Muscle layer of duodenum (tissue), 2 donors: ENCODE measurements around the gene DMRTB1.

Source experiments
- H3K27ac ChIP-seq: one replicate; pipeline ENCODE4 v1.7.0; 2013; ENCODE audit warnings: mild to moderate bottlenecking, low read length
- H3K27me3 ChIP-seq: one replicate; pipeline ENCODE4 v1.7.0; 2013; ENCODE audit warnings: low read depth, mild to moderate bottlenecking, control low read depth, low read length
- H3K36me3 ChIP-seq, 2 donors: one replicate each; pipeline ENCODE4 v1.7.0; 2013; ENCODE audit warnings: low read length in 2 of 2, control low read depth in 1 of 2, mild to moderate bottlenecking in 1 of 2; ENCODE audit not compliant: insufficient read depth in 2 of 2, control insufficient read depth in 1 of 2
- H3K4me1 ChIP-seq, 2 donors: one replicate each; pipeline ENCODE4 v1.7.0; 2013; ENCODE audit warnings: low read length in 2 of 2, mild to moderate bottlenecking in 2 of 2, control low read depth in 1 of 2, moderate library complexity in 1 of 2; ENCODE audit not compliant: insufficient read depth in 2 of 2, control insufficient read depth in 1 of 2
- H3K4me3 ChIP-seq, 2 donors: one replicate each; pipeline ENCODE4 v1.7.0; 2013; ENCODE audit warnings: low read length in 2 of 2, low read depth in 1 of 2, mild to moderate bottlenecking in 1 of 2
- H3K9me3 ChIP-seq, 2 donors: one replicate each; pipeline ENCODE4 v1.7.0; 2013; ENCODE audit warnings: low read length in 2 of 2, control low read depth in 1 of 2, mild to moderate bottlenecking in 1 of 2; ENCODE audit not compliant: control insufficient read depth in 1 of 2
- donor health status: healthy.

Gene DMRTB1

GRCh38 chr1:53438427-53439336 lies 20.5 kb upstream of the DMRTB1 start:
- H3K27me3 ChIP-seq: no peaks in the 10 kb centered on the region
- no peak overlapping the region for H3K4me3 ChIP-seq
- no peaks in the 10 kb centered on the region for H3K9me3 ChIP-seq

DNA sequence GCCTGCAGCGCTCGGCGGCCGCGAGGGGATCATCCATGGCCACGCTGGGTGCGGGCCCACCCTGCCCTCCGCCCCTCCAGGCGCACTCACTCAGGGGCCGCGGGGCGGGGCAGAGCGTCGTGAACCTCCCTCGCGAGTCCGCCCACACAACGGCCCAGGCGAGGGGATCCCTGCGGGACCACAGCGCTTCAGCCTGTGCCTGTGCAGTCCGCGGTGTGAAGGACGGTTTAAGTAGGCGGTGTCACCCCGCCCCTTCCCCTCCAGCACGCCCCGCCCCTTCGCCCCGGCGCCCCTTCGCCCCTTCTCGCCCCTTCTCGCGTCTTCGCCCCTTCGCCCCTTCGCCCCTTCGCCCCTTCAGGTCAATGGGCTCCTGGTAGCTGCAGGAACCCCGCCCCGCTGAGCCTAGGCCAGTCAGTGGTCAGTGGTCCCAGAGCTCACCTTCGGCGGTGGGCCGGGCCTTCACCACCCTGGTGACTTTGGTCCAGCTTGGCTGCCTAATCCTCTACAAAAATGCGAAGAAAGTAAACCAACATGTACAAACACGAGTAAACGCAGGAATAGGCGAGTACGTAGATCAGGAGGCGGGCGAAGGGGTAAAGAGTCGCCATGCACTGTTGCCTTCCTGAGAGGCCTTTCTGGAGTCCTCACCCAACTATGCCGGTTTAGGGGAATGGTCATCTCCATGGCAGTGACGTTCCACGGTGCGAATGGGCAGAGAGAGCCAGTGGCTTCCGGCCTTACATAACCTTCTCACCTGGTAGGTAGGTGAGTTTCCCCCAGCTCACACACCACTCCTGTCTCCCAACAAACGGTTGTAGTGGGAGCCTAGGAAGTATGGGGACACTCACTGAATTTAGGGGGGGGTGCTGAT lies 19.6 kb upstream of the DMRTB1 start:
- no peaks in the 10 kb centered on the region for H3K4me1 ChIP-seq
- H3K27ac ChIP-seq: no peak overlapping the region
- H3K27me3 ChIP-seq: no peaks in the 10 kb centered on the region
- no peak overlapping the region for H3K4me3 ChIP-seq
- no peaks in the 10 kb centered on the region for H3K9me3 ChIP-seq
- no peaks in the 10 kb centered on the region for H3K36me3 ChIP-seq

More at GRCh38 chr1:53438427-53439336, 20.5 kb upstream of the DMRTB1 start:
- Histone ChIP-seq H3K4me1 (no peaks in the 10 kb centered on the region), H3K36me3 (no peaks in the 10 kb centered on the region), H3K27ac (no peak overlapping the region)

- Histone ChIP-seq H3K36me3 (no peaks in the 10 kb centered on the region), H3K27me3 (no peaks in the 10 kb centered on the region), H3K9me3 (no peaks in the 10 kb centered on the region), H3K27ac (no peak overlapping the region), H3K4me1 (no peaks in the 10 kb centered on the region), H3K4me3 (no peak overlapping the region)
These were observed 18.6 kb upstream of the DMRTB1 start for GRCh38 chr1:53440633-53441032.

DNA sequence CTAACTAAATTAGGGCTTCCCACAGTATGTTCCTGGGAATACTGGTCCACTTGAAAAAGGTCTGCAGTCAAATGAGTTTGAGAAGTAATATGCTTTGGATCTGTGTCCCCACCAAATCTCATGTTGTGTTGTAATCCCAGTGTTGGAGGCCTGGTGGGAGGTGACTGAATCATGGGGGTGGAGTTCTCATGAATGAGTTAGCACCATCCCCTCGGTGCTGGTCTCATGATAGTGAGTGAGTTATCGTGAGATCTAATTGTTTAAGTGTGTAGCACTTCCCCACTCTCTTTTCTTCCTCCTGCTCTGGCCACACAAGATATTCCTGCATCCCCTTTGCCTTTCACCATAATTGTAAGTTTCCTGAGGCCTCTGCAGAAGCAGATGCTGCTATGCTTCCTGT lies 16.9 kb upstream of the DMRTB1 start:
- no peaks in the 10 kb centered on the region for H3K4me1 ChIP-seq
- no peaks in the 10 kb centered on the region for H3K27me3 ChIP-seq
- no peaks in the 10 kb centered on the region for H3K9me3 ChIP-seq
- no peak overlapping the region for H3K4me3 ChIP-seq
- H3K27ac ChIP-seq: no peak overlapping the region
- H3K36me3 ChIP-seq: no peaks in the 10 kb centered on the region

- H3K36me3 ChIP-seq: no peaks in the 10 kb centered on the region
These were observed 13.1 kb upstream of the DMRTB1 start for GRCh38 chr1:53446051-53446450.

GRCh38 chr1:53447413-53447812 lies 11.8 kb upstream of the DMRTB1 start:
- Histone ChIP-seq H3K27ac (no peak overlapping the region), H3K27me3 (no peaks in the 10 kb centered on the region), H3K4me3 (no peak overlapping the region), H3K36me3 (no peaks in the 10 kb centered on the region), H3K4me1 (no peaks in the 10 kb centered on the region), H3K9me3 (no peaks in the 10 kb centered on the region)

More at GRCh38 chr1:53446051-53446450, 13.1 kb upstream of the DMRTB1 start:
- Histone ChIP-seq H3K4me3 (no peak overlapping the region), H3K9me3 (no peaks in the 10 kb centered on the region), H3K27me3 (no peaks in the 10 kb centered on the region), H3K4me1 (no peaks in the 10 kb centered on the region), H3K27ac (no peak overlapping the region)

GRCh38 chr1:53448241-53448841 lies 10.9 kb upstream of the DMRTB1 start:
- no peak overlapping the region for H3K4me3 ChIP-seq
- H3K4me1 ChIP-seq: no peaks in the 10 kb centered on the region
- H3K36me3 ChIP-seq: no peaks in the 10 kb centered on the region
- no peak overlapping the region for H3K27ac ChIP-seq
- no peaks in the 10 kb centered on the region for H3K27me3 ChIP-seq
- no peaks in the 10 kb centered on the region for H3K9me3 ChIP-seq

- Histone ChIP-seq H3K27ac (no peak overlapping the region), H3K36me3 (no peaks in the 10 kb centered on the region), H3K4me3 (no peak overlapping the region), H3K4me1 (no peaks in the 10 kb centered on the region), H3K27me3 (no peaks in the 10 kb centered on the region), H3K9me3 (no peaks in the 10 kb centered on the region)
These were observed 10.2 kb upstream of the DMRTB1 start for GRCh38 chr1:53449021-53449420.

- Histone ChIP-seq H3K4me3 (no peak overlapping the region), H3K27me3 (no peaks in the 10 kb centered on the region), H3K36me3 (no peaks in the 10 kb centered on the region), H3K4me1 (no peaks in the 10 kb centered on the region), H3K9me3 (no peaks in the 10 kb centered on the region), H3K27ac (no peak overlapping the region)
These were observed 9.5 kb upstream of the DMRTB1 start for GRCh38 chr1:53449693-53450092.

DNA sequence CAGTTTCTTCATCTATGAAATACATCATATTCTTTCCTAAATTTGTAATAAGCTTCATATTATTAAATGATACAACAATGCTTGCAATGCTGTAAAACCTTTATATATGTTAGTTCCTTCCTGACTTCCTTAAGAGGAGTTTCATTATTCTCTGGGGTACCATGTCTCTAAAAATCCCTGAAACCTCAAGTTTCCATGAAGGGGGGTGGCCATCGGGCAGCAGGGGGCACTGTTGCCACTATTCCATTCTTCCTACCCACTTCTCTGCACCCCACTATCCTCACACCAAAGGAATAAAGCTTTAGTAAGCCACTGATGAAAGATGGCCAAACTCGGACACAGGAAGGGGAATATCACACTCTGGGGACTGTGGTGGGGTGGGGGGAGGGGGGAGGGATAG lies 9.0 kb upstream of the DMRTB1 start:
- Histone ChIP-seq H3K36me3 (no peaks in the 10 kb centered on the region), H3K4me3 (no peak overlapping the region), H3K9me3 (no peaks in the 10 kb centered on the region), H3K4me1 (no peaks in the 10 kb centered on the region), H3K27ac (no peak overlapping the region), H3K27me3 (no peaks in the 10 kb centered on the region)

DNA sequence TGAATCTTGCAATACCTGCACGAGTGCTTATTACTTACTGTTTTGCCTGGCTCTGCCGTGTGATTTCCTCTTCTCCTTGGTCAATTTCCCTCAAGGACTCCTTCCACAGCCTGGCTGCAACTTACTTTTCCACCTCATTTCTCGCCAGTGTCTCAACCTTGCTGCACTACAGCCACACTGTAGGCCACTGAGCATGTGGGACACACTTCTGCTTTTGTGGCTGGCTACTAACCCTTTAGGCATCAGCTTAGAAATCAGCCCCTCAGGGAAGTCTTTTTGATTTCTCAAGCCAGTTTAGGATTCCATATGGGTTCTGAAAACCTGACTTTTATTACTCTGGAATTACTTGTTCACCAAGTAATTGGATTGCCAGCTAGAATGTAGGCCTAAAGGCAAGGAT lies 5.2 kb upstream of the DMRTB1 start:
- no peaks in the 10 kb centered on the region for H3K4me1 ChIP-seq
- no peak overlapping the region for H3K4me3 ChIP-seq
- H3K9me3 ChIP-seq: no peaks in the 10 kb centered on the region
- no peak overlapping the region for H3K27ac ChIP-seq
- no peaks in the 10 kb centered on the region for H3K36me3 ChIP-seq
- no peaks in the 10 kb centered on the region for H3K27me3 ChIP-seq
